Loucy (cell line): ENCODE data around the gene C17orf67.
A peak's percentile ranks its signal among the peaks of the same experiment; 100 is the strongest.

Source experiments
- H2AFZ ChIP-seq: fragments of 200-600 bp; sonication (generic); 2 replicates; pipeline ENCODE4 v1.6.0; 2016; ENCODE audit warnings: antibody characterized with exemption, mild to moderate bottlenecking, low read length, moderate library complexity
- H3F3A ChIP-seq: fragments of 200-600 bp; 2 replicates; pipeline ENCODE4 v1.6.0; 2016; ENCODE audit warnings: antibody characterized with exemption, low read depth, mild to moderate bottlenecking
- H3K27me3 ChIP-seq: fragments of 200-600 bp; sonication (generic); 2 replicates; pipeline ENCODE4 v1.6.1; 2014; ENCODE audit warnings: low read length, mild to moderate bottlenecking; ENCODE audit not compliant: insufficient read depth, poor library complexity, severe bottlenecking
- H3K36me3 ChIP-seq: fragments of 200-600 bp; sonication (generic); 2 replicates; pipeline ENCODE4 v1.6.1; 2016; ENCODE audit warnings: low read length; ENCODE audit not compliant: insufficient read depth
- H3K4me1 ChIP-seq: fragments of 200-600 bp; sonication (generic); 2 replicates; pipeline ENCODE4 v1.5.1; 2014; ENCODE audit warnings: low read length, mild to moderate bottlenecking; ENCODE audit not compliant: insufficient read depth, poor library complexity, severe bottlenecking
- H3K4me2 ChIP-seq: fragments of 200-600 bp; sonication (generic); 2 replicates; pipeline ENCODE4 v1.6.0; 2014; ENCODE audit warnings: antibody characterized with exemption, low read length, low read depth, mild to moderate bottlenecking; ENCODE audit not compliant: poor library complexity, severe bottlenecking
- H3K4me3 ChIP-seq: fragments of 200-600 bp; sonication (generic); 2 replicates; pipeline ENCODE4 v1.5.1; 2014; ENCODE audit warnings: low read length, mild to moderate bottlenecking, mixed read lengths; ENCODE audit not compliant: poor library complexity, severe bottlenecking
- H3K79me2 ChIP-seq: fragments of 200-600 bp; sonication (generic); 2 replicates; pipeline ENCODE4 v1.6.1; 2014; ENCODE audit warnings: low read length; ENCODE audit not compliant: insufficient read depth
- H3K9ac ChIP-seq: fragments of 200-600 bp; sonication (generic); 2 replicates; pipeline ENCODE4 v1.6.0; 2014; ENCODE audit warnings: mild to moderate bottlenecking, low read depth, low read length, moderate library complexity; ENCODE audit not compliant: poor library complexity, severe bottlenecking
- H3K9me2 ChIP-seq: fragments of 200-600 bp; sonication (generic); replicated peaks from 2 replicates; pipeline ENCODE4 v1.6.1; 2016; ENCODE audit warnings: low read depth, low read length, mixed read lengths
- H3K9me3 ChIP-seq: fragments of 200-600 bp; sonication (generic); 2 replicates; pipeline ENCODE4 v1.6.1; 2014; ENCODE audit warnings: mild to moderate bottlenecking, antibody characterized with exemption, low read length, low read depth; ENCODE audit not compliant: insufficient read depth
- H4K20me1 ChIP-seq: fragments of 200-600 bp; sonication (generic); 2 replicates; pipeline ENCODE4 v1.6.0; 2014; ENCODE audit warnings: antibody characterized with exemption, low read length, mild to moderate bottlenecking; ENCODE audit not compliant: insufficient read depth, poor library complexity, severe bottlenecking
- CTCF ChIP-seq: fragments of 200-600 bp; sonication (generic); conservative IDR thresholded peaks from 2 replicates; pipeline ENCODE4 v1.5.1; 2014; ENCODE audit warnings: mild to moderate bottlenecking, antibody characterized with exemption, low read length
- EZH2phosphoT487 ChIP-seq: fragments of 200-600 bp; IDR thresholded peaks from 2 replicates; pipeline ENCODE4 v1.6.1; 2018; ENCODE audit warnings: antibody characterized with exemption, mild to moderate bottlenecking, moderate library complexity, borderline replicate concordance

Gene C17orf67

DNA sequence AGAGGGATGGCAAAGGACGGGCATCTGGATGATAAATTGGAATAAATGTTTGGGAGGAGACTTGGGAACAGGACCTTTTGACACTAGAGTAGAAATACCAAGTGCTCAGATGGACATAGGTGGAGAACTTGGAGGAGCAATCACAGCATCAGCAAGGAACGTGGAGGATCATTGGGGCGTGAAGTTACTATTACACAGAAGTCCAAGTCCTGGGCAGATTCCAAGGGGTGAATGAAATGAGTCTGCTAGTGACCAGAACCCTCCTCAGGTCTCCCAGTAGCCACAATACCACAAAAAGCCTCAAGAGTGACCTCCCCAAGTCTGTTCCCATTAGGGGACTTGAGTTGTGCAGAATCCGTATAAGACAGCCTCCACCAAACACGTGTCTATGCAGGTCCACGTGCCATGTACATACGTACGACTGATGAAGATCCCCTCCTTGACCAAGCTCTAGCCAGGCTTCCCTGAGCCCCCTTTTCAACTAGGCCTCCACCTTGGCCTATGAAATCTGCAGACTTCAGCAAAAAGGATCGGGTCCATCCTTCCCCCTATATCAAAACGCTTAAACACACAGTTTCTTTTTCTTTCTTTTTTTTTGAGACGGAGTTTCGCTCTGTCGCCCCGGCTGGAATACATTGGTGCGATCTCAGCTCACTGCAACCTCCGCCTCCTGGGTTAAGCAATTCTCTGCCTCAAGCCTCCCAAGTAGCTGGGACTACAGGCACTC, 2.2 kb downstream of the C17orf67 start:
- Histone ChIP-seq H3K36me3 (no peaks in the 10 kb centered on the region), H3K27me3 (no peaks in the 10 kb centered on the region), H3K9me2 (no peaks in the 10 kb centered on the region), H3K4me2 (peak overlapping the region; percentile 96), H3K4me3 (peak overlapping the region; percentile 92), H3K9ac (peak overlapping the region; percentile 87), H2AFZ (no peak overlapping the region), H3K4me1 (peaks cover 44% of the 10 kb centered on the region), H3K79me2 (peaks cover 70% of the 10 kb centered on the region), H4K20me1 (peaks cover 42% of the 10 kb centered on the region), H3F3A (no peaks in the 10 kb centered on the region), H3K9me3 (no peaks in the 10 kb centered on the region)
- TF ChIP-seq EZH2phosphoT487 (no peak), CTCF (no peak)

GRCh38 chr17:56830726-56831368, 2.9 kb downstream of the C17orf67 start:
- Histone ChIP-seq H3F3A (no peaks in the 10 kb centered on the region), H4K20me1 (peaks cover 35% of the 10 kb centered on the region), H3K9me2 (no peaks in the 10 kb centered on the region), H3K79me2 (peaks cover 64% of the 10 kb centered on the region), H3K4me2 (peak overlapping the region; percentile 96), H3K36me3 (no peaks in the 10 kb centered on the region), H3K4me1 (peaks cover 37% of the 10 kb centered on the region), H3K4me3 (peak overlapping the region; percentile 92), H2AFZ (no peak overlapping the region), H3K9me3 (no peaks in the 10 kb centered on the region), H3K27me3 (no peaks in the 10 kb centered on the region), H3K9ac (no peak overlapping the region)
- TF ChIP-seq CTCF, result no peak
- TF ChIP-seq EZH2phosphoT487, result no peak

- no peaks in the 10 kb centered on the region for H3K9me2 ChIP-seq
- H3K36me3 ChIP-seq, result no peaks in the 10 kb centered on the region
Measured at GRCh38 chr17:56826611-56827414, 6.9 kb downstream of the C17orf67 start.

More at GRCh38 chr17:56826611-56827414, 6.9 kb downstream of the C17orf67 start:
- Histone ChIP-seq H3K4me2 (no peak overlapping the region), H3K9ac (no peak overlapping the region), H3K79me2 (peaks cover 32% of the 10 kb centered on the region), H3K9me3 (no peaks in the 10 kb centered on the region), H3F3A (no peaks in the 10 kb centered on the region), H4K20me1 (peaks cover 12% of the 10 kb centered on the region), H3K27me3 (no peaks in the 10 kb centered on the region), H3K4me1 (peaks cover 27% of the 10 kb centered on the region), H2AFZ (no peak overlapping the region), H3K4me3 (no peak overlapping the region)
- no peak for TF ChIP-seq EZH2phosphoT487
- no peak for TF ChIP-seq CTCF
